HG03108 (cell line): Measurements from ENCODE around the gene DPP9.

Experiments
- ATAC-seq: cut with Tn5 transposase; IDR thresholded peaks from one replicate; pipeline ENCODE4 v1.9.1; 2021; ENCODE audit warnings: moderate library complexity; ENCODE audit not compliant: unreplicated experiment

The DPP9 gene

GRCh38 chr19:4636151-4636717 is 87.4 kb downstream of the DPP9 start:
- ATAC-seq: no peak

DNA sequence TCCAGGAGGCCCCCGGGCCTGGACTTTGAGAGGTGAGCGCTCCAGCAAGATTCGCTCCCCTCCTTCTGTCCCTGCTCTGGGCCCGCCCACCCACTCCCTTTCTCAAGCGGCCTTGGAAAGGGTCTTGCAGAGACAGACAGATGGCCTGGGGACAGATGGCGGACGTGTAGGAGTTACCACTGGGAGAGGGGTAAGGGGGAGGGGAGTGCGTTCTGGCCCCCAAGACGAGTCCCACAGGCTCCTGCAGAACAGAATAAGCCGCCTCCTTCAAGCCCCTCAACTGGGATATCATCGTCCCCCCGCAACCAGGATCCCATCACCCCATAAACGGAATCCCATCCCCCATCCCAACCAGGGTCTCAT is 87.9 kb downstream of the DPP9 start:
- no peak for ATAC-seq

GRCh38 chr19:4633140-4633967 is 90.3 kb downstream of the DPP9 start:
- no peak for ATAC-seq
